NCI-H345 treated with DMSO at 0.1 percent for 48 hours (cell line): Measurements from ENCODE around the gene TEAD1.
A peak's percentile ranks its signal among the peaks of the same experiment; 100 is the strongest.

Source experiments
- DNase-seq: peaks from one replicate; lab custom pipeline; 2025; ENCODE audit not compliant: unreplicated experiment; lab: John Stamatoyannopoulos, UW

The TEAD1 gene

GRCh38 chr11:12673924-12674570 lies at the start of gene TEAD1:
TSS of gene TEAD1 (plus strand) at chr11:12674421.
- peak; percentile 78 for DNase-seq

GRCh38 chr11:12624595-12624994 lies 49.6 kb upstream of the TEAD1 start:
- DNase-seq = no peak

- DNase-seq = no peak
Measured at GRCh38 chr11:12625438-12626071, 48.7 kb upstream of the TEAD1 start.

GRCh38 chr11:12626616-12627015 lies 47.6 kb upstream of the TEAD1 start:
- DNase-seq = no peak

GRCh38 chr11:12628314-12628713 lies 45.9 kb upstream of the TEAD1 start:
- no peak for DNase-seq

- no peak for DNase-seq
Measured at GRCh38 chr11:12629601-12630313, 44.5 kb upstream of the TEAD1 start.

- no peak for DNase-seq
Measured at GRCh38 chr11:12631651-12632050, 42.6 kb upstream of the TEAD1 start.

GRCh38 chr11:12634329-12634728 lies 39.9 kb upstream of the TEAD1 start:
- no peak for DNase-seq

GRCh38 chr11:12636871-12637410 lies 37.3 kb upstream of the TEAD1 start:
- DNase-seq = no peak

GRCh38 chr11:12639388-12639787 lies 34.8 kb upstream of the TEAD1 start:
- no peak for DNase-seq

- no peak for DNase-seq
Measured at GRCh38 chr11:12640355-12640754, 33.9 kb upstream of the TEAD1 start.

- no peak for DNase-seq
Measured at GRCh38 chr11:12640926-12641849, 33.0 kb upstream of the TEAD1 start.

- no peak for DNase-seq
Measured at GRCh38 chr11:12642040-12642439, 32.2 kb upstream of the TEAD1 start.

GRCh38 chr11:12642806-12643428 lies 31.3 kb upstream of the TEAD1 start:
- DNase-seq = no peak

GRCh38 chr11:12646478-12646877 lies 27.7 kb upstream of the TEAD1 start:
- DNase-seq = no peak

- no peak for DNase-seq
Measured at GRCh38 chr11:12653729-12654128, 20.5 kb upstream of the TEAD1 start.

- DNase-seq = no peak
Measured at GRCh38 chr11:12655842-12656241, 18.4 kb upstream of the TEAD1 start.

GRCh38 chr11:12657336-12657735 lies 16.9 kb upstream of the TEAD1 start:
- DNase-seq = no peak

GRCh38 chr11:12657981-12658380 lies 16.2 kb upstream of the TEAD1 start:
- no peak for DNase-seq

- DNase-seq = no peak
Measured at GRCh38 chr11:12662101-12662689, 12.0 kb upstream of the TEAD1 start.
